CD4-positive, CD25-positive, alpha-beta regulatory T cell (primary cell): Measurements from ENCODE around the gene INPP5K. TPM values are rescaled to one million over a fixed set of nuclear protein-coding genes. Genes with fewer than 3 reads are reported as not detected.
"Not testable (repeated sequence)": the region's sequence is repeated elsewhere in the genome, so short reads cannot be mapped to it uniquely, and the experiment has no call there.

Experiments used
- ATAC-seq, 2 donors: fragments of 150-1000 bp; cut with Tn5 transposase; one replicate each; pipeline ENCODE4 v1.10.0; 2021; ENCODE audit warnings: low read depth in 2 of 2, moderate number of reproducible peaks in 2 of 2, moderate library complexity in 1 of 2
- DNase-seq, 3 donors: peaks; one replicate each; pipeline versions ENCODE4 v3.0.0 to v3.0.0-alpha.2; 2012 to 2022; ENCODE audit warnings: mixed read lengths in 1 of 3
- H3K27ac ChIP-seq: one replicate; pipeline ENCODE4 v1.7.0; 2013; ENCODE audit warnings: mild to moderate bottlenecking, low read length; ENCODE audit not compliant: insufficient read depth, poor library complexity, severe bottlenecking
- H3K27me3 ChIP-seq: one replicate; pipeline ENCODE4 v1.7.0; 2013; ENCODE audit warnings: low read length; ENCODE audit not compliant: control insufficient read depth, insufficient read depth
- H3K36me3 ChIP-seq: one replicate; pipeline ENCODE4 v1.7.0; 2013; ENCODE audit warnings: mild to moderate bottlenecking, low read length, moderate library complexity; ENCODE audit not compliant: control insufficient read depth, insufficient read depth
- H3K4me1 ChIP-seq: 2 replicates; pipeline ENCODE4 v1.7.0; 2013; ENCODE audit warnings: mild to moderate bottlenecking, low read length; ENCODE audit not compliant: insufficient read depth, control insufficient read depth, poor library complexity, severe bottlenecking
- H3K4me3 ChIP-seq: one replicate; pipeline ENCODE4 v1.7.0; 2013; ENCODE audit warnings: low read depth, mild to moderate bottlenecking, low read length, moderate library complexity
- H3K9me3 ChIP-seq, 2 experiments: 1 replicate in 1 of 2; 2 replicates in 1 of 2; pipeline ENCODE4 v1.7.0; 2013; ENCODE audit warnings: low read length in 2 of 2, mild to moderate bottlenecking in 1 of 2, moderate library complexity in 1 of 2; ENCODE audit not compliant: control insufficient read depth in 2 of 2
- H3K27ac Mint-ChIP-seq, 3 donors: one replicate each; pipeline ENCODE4 v1.8.0; 2020 to 2022; ENCODE audit warnings: mild to moderate bottlenecking in 3 of 3, mixed read lengths in 3 of 3, moderate library complexity in 2 of 3
- H3K27me3 Mint-ChIP-seq: one replicate; pipeline ENCODE4 v1.8.0; 2022; ENCODE audit warnings: mild to moderate bottlenecking, mixed read lengths
- H3K36me3 Mint-ChIP-seq: one replicate; pipeline ENCODE4 v1.8.0; 2020; ENCODE audit warnings: mixed read lengths
- H3K4me1 Mint-ChIP-seq, 4 donors: one replicate each; pipeline ENCODE4 v1.8.0; 2020 to 2022; ENCODE audit warnings: mixed read lengths in 4 of 4, mild to moderate bottlenecking in 1 of 4
- H3K4me3 Mint-ChIP-seq, 4 donors: one replicate each; pipeline ENCODE4 v1.8.0; 2020 to 2022; ENCODE audit warnings: mild to moderate bottlenecking in 4 of 4, mixed read lengths in 4 of 4, moderate library complexity in 3 of 4
- H3K9me3 Mint-ChIP-seq, 7 donors: one replicate each; pipeline ENCODE4 v1.8.0; 2020 to 2022; ENCODE audit warnings: mixed read lengths in 7 of 7, mild to moderate bottlenecking in 3 of 7, moderate library complexity in 2 of 7
- polyA plus RNA-seq, 4 donors: library from polyadenylated mRNA; unstranded; fragments of 300-500 nt; fragmentation: Illumina TruSeq; gene quantifications; one replicate each; pipeline ENCODE4 v1.2.3, GENCODE V29; 2021
- total RNA-seq: library from RNA; stranded (reverse); gene quantifications from one replicate; pipeline ENCODE4 v1.2.3, GENCODE V29; 2022

INPP5K gene
- total RNA-seq, result 193 TPM
- 100 to 1,000 TPM; 115 to 130 (median 121) TPM for polyA plus RNA-seq

- peaks cover 30% of the 10 kb centered on the region for H3K36me3 ChIP-seq
- no peaks in the 10 kb centered on the region for H3K27me3 ChIP-seq
- H3K27ac ChIP-seq, result peak within 1 kb of the TSS; percentile 91
- Mint-ChIP-seq H3K27me3 (no peaks in the 10 kb centered on the region), H3K36me3 (peaks cover 29% of the 10 kb centered on the region), H3K4me3 (peak within 1 kb of the TSS; percentile 92 to 97 (median 95)), H3K4me1 (peaks cover 6 to 37% (median 25%) of the 10 kb centered on the region in 4 donors), H3K9me3 (no peaks in the 10 kb centered on the region), H3K27ac (peak within 1 kb of the TSS; percentile 93 to 96 (median 95))
- H3K4me3 ChIP-seq, result peak within 1 kb of the TSS; percentile 96
- H3K9me3 ChIP-seq, result no peaks in the 10 kb centered on the region
- peaks cover 28% of the 10 kb centered on the region for H3K4me1 ChIP-seq
- ATAC-seq (peak; percentile 95 to 97), DNase-seq (peak; percentile 97 to 99 (median 99))
These were observed at the start of gene INPP5K for GRCh38 chr17:1516388-1517161. Gene INPP5K (minus strand): TSS chr17:1516612. CDS start chr17:1516499, 113 bp downstream.

DNA sequence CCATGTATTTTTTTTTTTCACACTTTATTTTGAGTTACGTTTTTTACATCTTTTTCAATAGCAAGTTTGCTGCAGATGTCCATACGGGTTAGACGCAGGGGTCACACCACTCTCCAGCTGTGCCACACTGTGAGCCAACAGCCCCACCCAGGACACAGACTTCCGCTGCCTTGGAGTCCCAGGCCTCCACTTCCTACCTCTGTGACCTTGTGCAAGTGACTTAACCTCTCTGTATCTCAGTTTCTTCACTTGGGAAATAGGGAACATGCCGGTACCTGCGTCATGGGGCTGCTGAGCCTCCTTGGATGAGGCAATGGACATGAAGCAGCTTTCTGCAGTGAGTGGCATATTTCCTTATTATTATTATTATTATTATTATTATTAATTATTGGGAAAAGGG lies 49.5 kb upstream of the INPP5K start:
- no peaks in the 10 kb centered on the region for H3K36me3 Mint-ChIP-seq
- Histone ChIP-seq H3K27ac (peak overlapping the region; percentile 69), H3K36me3 (no peaks in the 10 kb centered on the region), H3K4me3 (no peak overlapping the region), H3K27me3 (no peaks in the 10 kb centered on the region), H3K4me1 (peaks cover 21% of the 10 kb centered on the region), H3K9me3 (no peaks in the 10 kb centered on the region)
- H3K4me1 Mint-ChIP-seq, result peaks cover 14 to 53% (median 25%) of the 10 kb centered on the region in 4 donors
- DNase-seq, result no peak
- peak overlapping the region in 3 of 4 donors; percentile 5 to 77 (median 13) for H3K4me3 Mint-ChIP-seq
- no peak for ATAC-seq
- peaks cover 0 to 1% (median 0%) of the 10 kb centered on the region in 7 donors for H3K9me3 Mint-ChIP-seq
- no peak overlapping the region for H3K27ac Mint-ChIP-seq
- no peaks in the 10 kb centered on the region for H3K27me3 Mint-ChIP-seq

DNA sequence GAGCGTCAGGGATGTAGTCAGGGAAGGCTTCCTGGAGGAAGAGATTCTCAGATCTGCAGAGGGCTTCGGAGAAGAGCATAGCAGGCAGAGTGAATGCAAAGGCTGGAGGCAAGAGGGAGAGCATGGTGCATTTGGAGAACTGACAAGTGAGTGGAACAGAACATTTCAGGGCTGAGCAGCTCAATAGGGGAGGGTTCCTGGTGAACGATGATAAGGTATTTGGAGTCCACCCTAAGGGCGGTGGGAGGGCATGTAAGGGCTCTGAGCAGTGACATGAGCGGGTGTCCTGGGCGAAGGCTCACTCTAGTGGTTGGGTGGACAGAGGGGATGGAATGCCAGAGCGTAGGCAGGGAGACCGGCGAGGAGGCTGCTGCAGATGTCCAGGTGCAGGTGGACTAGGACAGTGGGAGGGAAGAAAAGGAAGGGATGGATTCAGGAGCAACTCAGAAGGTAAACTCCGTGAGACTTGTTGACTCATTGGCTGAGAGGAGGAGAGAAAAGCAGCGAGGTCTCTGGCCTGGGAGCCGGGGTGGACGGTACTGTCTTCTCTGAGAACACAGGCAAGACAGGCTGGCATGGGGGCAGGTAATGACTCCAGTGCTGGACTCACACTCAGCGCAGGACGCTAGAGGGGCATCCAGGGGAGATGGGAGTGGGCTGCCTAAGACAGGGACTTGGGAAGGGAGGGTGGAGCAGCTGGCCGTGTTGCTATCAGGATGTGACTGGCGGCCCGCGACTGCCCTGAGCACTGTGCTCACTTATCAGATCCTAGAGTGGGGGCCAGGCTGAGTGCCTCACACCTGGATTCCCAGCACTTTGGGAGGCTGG lies 47.6 kb upstream of the INPP5K start:
- Mint-ChIP-seq H3K4me3 (peak overlapping the region; percentile 87 to 98 (median 92)), H3K36me3 (no peaks in the 10 kb centered on the region), H3K27me3 (no peaks in the 10 kb centered on the region), H3K4me1 (peaks cover 14 to 64% (median 29%) of the 10 kb centered on the region in 4 donors), H3K27ac (peak overlapping the region; percentile 74 to 85 (median 83)), H3K9me3 (peaks cover 0 to 1% (median 0%) of the 10 kb centered on the region in 7 donors)
- no peak for DNase-seq
- peaks cover 24% of the 10 kb centered on the region for H3K4me1 ChIP-seq
- H3K9me3 ChIP-seq, result no peaks in the 10 kb centered on the region
- H3K27ac ChIP-seq, result no peak overlapping the region
- no peak overlapping the region for H3K4me3 ChIP-seq
- no peaks in the 10 kb centered on the region for H3K36me3 ChIP-seq
- ATAC-seq, result no peak
- no peaks in the 10 kb centered on the region for H3K27me3 ChIP-seq

DNA sequence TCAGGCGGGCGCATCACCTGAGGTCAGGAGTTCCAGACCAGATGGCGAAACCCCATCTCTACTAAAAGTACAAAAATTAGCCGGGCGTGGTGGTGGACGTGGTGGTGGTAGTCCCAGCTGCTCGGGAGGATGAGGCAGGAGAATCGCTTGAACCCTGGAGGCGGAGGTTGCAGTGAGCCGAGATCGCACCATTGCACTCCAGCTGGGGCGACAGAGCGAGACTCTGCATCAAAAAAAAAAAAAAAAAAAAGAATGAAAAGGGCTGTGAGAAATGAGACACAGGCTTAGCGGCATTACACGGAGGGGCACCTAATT lies 47.0 kb upstream of the INPP5K start:
- H3K36me3 ChIP-seq, DNase-seq, ATAC-seq, H3K9me3 ChIP-seq, H3K9me3 Mint-ChIP-seq, H3K36me3 Mint-ChIP-seq, H3K4me3 ChIP-seq, H3K27me3 Mint-ChIP-seq, H3K27me3 ChIP-seq: not testable (repeated sequence)
- Mint-ChIP-seq H3K4me3 (peak overlapping the region; percentile 87 to 98 (median 92)), H3K4me1 (peaks cover 14 to 63% (median 29%) of the 10 kb centered on the region in 4 donors), H3K27ac (peak overlapping the region in 2 of 3 donors; percentile 83 to 85)
- Histone ChIP-seq H3K4me1 (peaks cover 24% of the 10 kb centered on the region), H3K27ac (peak overlapping the region; percentile 73)

- Histone ChIP-seq H3K4me3 (no peak overlapping the region), H3K9me3 (no peaks in the 10 kb centered on the region), H3K27me3 (no peaks in the 10 kb centered on the region), H3K27ac (peak overlapping the region; percentile 63), H3K36me3 (no peaks in the 10 kb centered on the region), H3K4me1 (peaks cover 21% of the 10 kb centered on the region)
- H3K4me3 Mint-ChIP-seq, result peak overlapping the region in 1 of 4 donors; percentile 88
- peaks cover 0 to 1% (median 0%) of the 10 kb centered on the region in 7 donors for H3K9me3 Mint-ChIP-seq
- H3K27me3 Mint-ChIP-seq, result no peaks in the 10 kb centered on the region
- DNase-seq, result no peak
- peaks cover 14 to 55% (median 25%) of the 10 kb centered on the region in 4 donors for H3K4me1 Mint-ChIP-seq
- ATAC-seq, result peak; percentile 12 to 18
- no peak overlapping the region for H3K27ac Mint-ChIP-seq
- peaks cover 5% of the 10 kb centered on the region for H3K36me3 Mint-ChIP-seq
These were observed 45.8 kb upstream of the INPP5K start for GRCh38 chr17:1562176-1562643.

DNA sequence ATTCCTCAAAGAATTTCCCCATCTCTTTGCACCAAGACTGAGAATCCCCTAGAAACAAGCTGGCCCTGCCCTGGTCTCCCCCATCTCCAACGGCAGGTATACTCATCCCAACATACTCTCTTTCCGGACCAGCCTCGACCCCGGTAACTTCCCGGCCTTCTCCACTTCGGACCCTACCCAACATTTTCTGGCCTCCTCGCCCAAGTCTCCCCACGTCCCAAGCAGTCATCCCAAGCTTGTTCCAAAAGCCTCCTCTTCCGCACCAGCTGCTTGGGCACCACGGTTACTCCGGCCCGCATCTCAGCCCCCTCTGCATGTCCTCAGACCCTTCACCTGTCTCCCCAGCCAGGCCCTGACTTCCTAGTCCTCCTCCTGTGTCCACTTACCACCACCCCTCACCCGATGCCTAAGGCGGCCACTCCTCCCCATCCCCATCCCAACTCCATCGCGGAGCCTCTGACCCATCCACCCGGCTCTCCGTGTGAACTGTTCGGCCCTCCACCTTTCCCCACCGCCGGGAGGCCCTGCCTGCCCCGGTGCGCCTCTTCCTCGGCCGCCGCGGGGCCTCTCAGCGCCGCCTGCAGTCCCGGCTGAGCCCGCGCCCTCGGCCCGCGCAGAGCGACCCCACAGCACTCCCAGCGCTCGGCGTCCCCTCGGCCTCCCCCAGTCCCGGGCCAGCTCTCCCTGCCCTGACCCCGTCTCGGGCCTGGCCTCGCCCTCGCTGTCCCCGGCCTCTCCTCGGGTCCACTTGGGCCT lies 45.2 kb upstream of the INPP5K start:
- no peaks in the 10 kb centered on the region for H3K9me3 ChIP-seq
- H3K36me3 ChIP-seq, result no peaks in the 10 kb centered on the region
- H3K4me3 Mint-ChIP-seq, result peak overlapping the region; percentile 85 to 94 (median 90)
- peaks cover 19% of the 10 kb centered on the region for H3K4me1 ChIP-seq
- H3K27me3 ChIP-seq, result no peaks in the 10 kb centered on the region
- peak overlapping the region; percentile 54 to 91 (median 82) for H3K27ac Mint-ChIP-seq
- DNase-seq (peak; percentile 11 to 51 (median 43)), ATAC-seq (peak; percentile 27 to 33)
- H3K27ac ChIP-seq, result peak overlapping the region; percentile 63
- H3K36me3 Mint-ChIP-seq, result peaks cover 8% of the 10 kb centered on the region
- peak overlapping the region; percentile 44 for H3K4me3 ChIP-seq
- H3K9me3 Mint-ChIP-seq, result no peaks in the 10 kb centered on the region
- H3K27me3 Mint-ChIP-seq, result no peaks in the 10 kb centered on the region
- H3K4me1 Mint-ChIP-seq, result peaks cover 11 to 52% (median 22%) of the 10 kb centered on the region in 4 donors

GRCh38 chr17:1560858-1561355 lies 44.5 kb upstream of the INPP5K start:
- H3K27me3 ChIP-seq, result no peaks in the 10 kb centered on the region
- peaks cover 4% of the 10 kb centered on the region for H3K36me3 ChIP-seq
- no peak for ATAC-seq
- H3K27ac ChIP-seq, result no peak overlapping the region
- Mint-ChIP-seq H3K4me1 (peaks cover 9 to 53% (median 20%) of the 10 kb centered on the region in 4 donors), H3K27me3 (no peaks in the 10 kb centered on the region), H3K36me3 (peaks cover 15% of the 10 kb centered on the region), H3K4me3 (peak overlapping the region; percentile 85 to 94 (median 90)), H3K9me3 (no peaks in the 10 kb centered on the region), H3K27ac (peak overlapping the region in 2 of 3 donors; percentile 82 to 91)
- peaks cover 12% of the 10 kb centered on the region for H3K4me1 ChIP-seq
- H3K9me3 ChIP-seq, result no peaks in the 10 kb centered on the region
- DNase-seq, result no peak
- peak overlapping the region; percentile 44 for H3K4me3 ChIP-seq
